Measurements from ENCODE around the gene IFITM10.

GRCh38 chr11:1708716-1709115 lies 41.7 kb downstream of the IFITM10 start:
- TF ChIP-seq CTCF (IDR thresholded peaks at IDR 0.05; ENCODE audit: poor library complexity) (no peak), EZH2 (IDR thresholded peaks at IDR 0.05; ENCODE audit: borderline replicate concordance) (no peak)
